ENCODE data around the gene HSPA12A.

Gene HSPA12A

DNA sequence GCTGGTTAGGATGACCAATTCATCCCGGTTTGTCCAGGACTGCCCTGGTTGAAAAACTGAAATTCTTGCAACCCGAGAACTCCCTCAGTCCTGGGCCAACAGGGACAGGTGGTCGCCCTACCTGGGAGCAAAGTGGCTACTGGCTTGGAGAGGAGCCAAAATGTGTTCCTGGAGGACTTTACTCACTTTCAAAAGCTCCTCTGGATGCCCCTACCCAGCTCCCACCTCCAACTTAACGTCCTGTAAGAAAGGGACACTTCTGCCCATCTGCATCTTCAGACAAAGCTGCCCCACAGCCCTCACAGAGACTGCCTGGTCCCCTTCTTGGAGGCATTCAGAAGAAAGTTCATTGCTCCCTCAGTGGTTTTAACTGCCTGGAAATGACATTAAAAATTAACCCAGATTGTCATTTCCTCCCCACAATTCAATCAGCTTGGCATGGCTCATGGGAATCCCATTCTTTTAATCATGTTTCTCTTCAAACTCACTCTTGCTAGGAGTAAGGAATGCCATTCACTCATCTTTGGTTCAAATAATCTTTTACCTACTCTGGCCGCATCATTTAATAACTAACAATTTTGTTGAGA is 24.0 kb upstream of the HSPA12A start:
- H3K4me3 ChIP-seq (ENCODE audit: low read length in 2 of 2): no peak overlapping the region
- no peaks in the 10 kb centered on the region for H3K79me1 ChIP-seq (ENCODE audit: low read depth, low read length)
- H3K14ac ChIP-seq (ENCODE audit: low read length): no peak overlapping the region
- H3K9me3 ChIP-seq (replicated peaks in 1 of 2; ENCODE audit: control insufficient read depth in 2 of 2, insufficient read depth in 1 of 2, low read depth in 1 of 2, low read length in 2 of 2): peaks cover 0 to 6% of the 10 kb centered on the region in 2 donors
- no peak for DNase-seq (ENCODE audit: low spot score)
- no peaks in the 10 kb centered on the region for H3K36me3 ChIP-seq (replicated peaks in 1 of 2; ENCODE audit: control insufficient read depth in 2 of 2, insufficient read depth in 2 of 2, low read length in 2 of 2)
- peaks cover 0 to 8% of the 10 kb centered on the region in 2 donors for H3K4me1 ChIP-seq (ENCODE audit: control insufficient read depth in 2 of 2, insufficient read depth in 1 of 2, low read depth in 1 of 2, low read length in 2 of 2)
- no peak overlapping the region for H3K27ac ChIP-seq (replicated peaks; ENCODE audit: low read length)
- H3K9ac ChIP-seq (ENCODE audit: low read depth, low read length, poor library complexity): no peak overlapping the region
- no peak overlapping the region for H2AK5ac ChIP-seq (ENCODE audit: low read depth, low read length)
- H3K23ac ChIP-seq (ENCODE audit: low read depth, low read length, poor library complexity): no peak overlapping the region
- WGBS, 2 donors (ENCODE audit: extremely low coverage in 2 of 2, insufficient read length in 2 of 2, insufficient replicate concordance in 1 of 2): no CpG with 5 or more reads among the region's 5 CpGs
- H2BK5ac ChIP-seq (ENCODE audit: low read length): no peak overlapping the region
- no peak overlapping the region for H2AFZ ChIP-seq (ENCODE audit: low read length)
- no peak overlapping the region for H2BK120ac ChIP-seq (ENCODE audit: low read depth, low read length)
- H4K91ac ChIP-seq (ENCODE audit: low read depth, low read length, poor library complexity): no peak overlapping the region
- H3K4ac ChIP-seq (ENCODE audit: low read length): no peak overlapping the region
- no peaks in the 10 kb centered on the region for H3K27me3 ChIP-seq (ENCODE audit: control insufficient read depth in 3 of 3, insufficient read depth in 3 of 3, low read depth in 1 of 3, low read length in 3 of 3)
- no peak overlapping the region for H2BK12ac ChIP-seq (ENCODE audit: low read length)
- H4K8ac ChIP-seq (ENCODE audit: low read depth, low read length): no peak overlapping the region
- no peak overlapping the region for H2BK15ac ChIP-seq (ENCODE audit: low read length)
- H3K4me2 ChIP-seq (ENCODE audit: insufficient read depth, low read length, poor library complexity, severe bottlenecking): no peak overlapping the region
- H3K18ac ChIP-seq (ENCODE audit: low read length): no peak overlapping the region

DNA sequence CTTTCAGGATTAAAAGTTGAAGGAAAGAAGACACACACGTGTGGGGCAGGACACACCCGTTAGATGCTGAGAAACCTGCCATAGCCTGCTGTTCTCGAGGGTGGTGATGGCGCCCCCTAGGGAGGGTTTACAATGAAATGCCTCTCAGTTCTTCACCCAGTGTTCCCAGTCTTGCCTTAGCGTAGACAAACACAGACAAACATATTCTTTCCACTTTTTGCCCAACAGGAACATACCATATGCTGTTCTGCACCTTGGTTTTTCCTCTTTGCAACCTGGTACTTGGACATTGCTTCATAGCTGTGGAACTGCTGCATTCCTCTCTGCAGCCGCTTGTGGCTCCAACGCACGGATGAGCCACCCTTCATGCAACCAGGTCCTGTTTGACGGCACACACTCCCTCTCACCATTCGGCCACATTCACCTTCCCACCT is 23.3 kb upstream of the HSPA12A start:
- H3K9ac ChIP-seq (ENCODE audit: low read depth, low read length, poor library complexity): no peak overlapping the region
- DNase-seq (ENCODE audit: low spot score): no peak
- no CpG with 5 or more reads among the region's 10 CpGs for WGBS, 2 donors (ENCODE audit: extremely low coverage in 2 of 2, insufficient read length in 2 of 2, insufficient replicate concordance in 1 of 2)

DNA sequence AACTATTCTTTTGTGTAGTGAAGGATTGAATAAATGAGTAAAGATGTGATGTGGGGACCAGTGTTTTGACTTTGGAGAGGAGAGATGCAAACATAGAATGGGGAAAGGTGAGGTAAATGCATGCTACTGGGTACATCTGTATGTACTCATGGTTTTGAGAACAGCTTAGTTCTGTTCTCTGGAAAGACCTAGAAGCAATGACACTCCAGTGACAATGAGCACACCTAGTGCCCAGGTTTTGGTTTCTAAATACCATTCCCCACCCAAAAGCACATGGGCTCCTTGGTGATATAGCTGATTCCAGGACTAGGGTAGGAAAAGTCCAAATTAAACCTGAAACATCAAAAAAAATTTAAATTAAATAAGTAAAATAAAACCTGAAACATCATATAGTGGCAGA is 22.6 kb upstream of the HSPA12A start:
- Histone ChIP-seq H3K27me3 (ENCODE audit: control insufficient read depth in 3 of 3, insufficient read depth in 3 of 3, low read depth in 1 of 3, low read length in 3 of 3) (no peaks in the 10 kb centered on the region), H3K27ac (replicated peaks; ENCODE audit: low read length) (no peak overlapping the region), H2BK15ac (ENCODE audit: low read length) (no peak overlapping the region), H3K9ac (ENCODE audit: low read depth, low read length, poor library complexity) (no peak overlapping the region), H4K8ac (ENCODE audit: low read depth, low read length) (no peak overlapping the region), H2AFZ (ENCODE audit: low read length) (no peak overlapping the region), H3K4me1 (ENCODE audit: control insufficient read depth in 2 of 2, insufficient read depth in 1 of 2, low read depth in 1 of 2, low read length in 2 of 2) (peaks cover 0 to 2% of the 10 kb centered on the region in 2 donors), H3K4ac (ENCODE audit: low read length) (no peak overlapping the region), H3K4me3 (ENCODE audit: low read length in 2 of 2) (no peak overlapping the region), H3K23ac (ENCODE audit: low read depth, low read length, poor library complexity) (no peak overlapping the region), H3K36me3 (replicated peaks in 1 of 2; ENCODE audit: control insufficient read depth in 2 of 2, insufficient read depth in 2 of 2, low read length in 2 of 2) (no peaks in the 10 kb centered on the region), H3K4me2 (ENCODE audit: insufficient read depth, low read length, poor library complexity, severe bottlenecking) (no peak overlapping the region), H3K79me1 (ENCODE audit: low read depth, low read length) (no peaks in the 10 kb centered on the region), H2AK5ac (ENCODE audit: low read depth, low read length) (no peak overlapping the region), H3K14ac (ENCODE audit: low read length) (no peak overlapping the region), H4K91ac (ENCODE audit: low read depth, low read length, poor library complexity) (no peak overlapping the region), H2BK12ac (ENCODE audit: low read length) (no peak overlapping the region), H3K18ac (ENCODE audit: low read length) (no peak overlapping the region), H3K9me3 (replicated peaks in 1 of 2; ENCODE audit: control insufficient read depth in 2 of 2, insufficient read depth in 1 of 2, low read depth in 1 of 2, low read length in 2 of 2) (peaks cover 0 to 6% of the 10 kb centered on the region in 2 donors), H2BK120ac (ENCODE audit: low read depth, low read length) (no peak overlapping the region), H2BK5ac (ENCODE audit: low read length) (no peak overlapping the region)
- no peak for DNase-seq (ENCODE audit: low spot score)

More for the DNA sequence above, 23.3 kb upstream of the HSPA12A start:
- no peak overlapping the region for H2BK5ac ChIP-seq (ENCODE audit: low read length)
- no peaks in the 10 kb centered on the region for H3K27me3 ChIP-seq (ENCODE audit: control insufficient read depth in 3 of 3, insufficient read depth in 3 of 3, low read depth in 1 of 3, low read length in 3 of 3)
- H4K91ac ChIP-seq (ENCODE audit: low read depth, low read length, poor library complexity): no peak overlapping the region
- H2AK5ac ChIP-seq (ENCODE audit: low read depth, low read length): no peak overlapping the region
- peaks cover 0 to 6% of the 10 kb centered on the region in 2 donors for H3K9me3 ChIP-seq (replicated peaks in 1 of 2; ENCODE audit: control insufficient read depth in 2 of 2, insufficient read depth in 1 of 2, low read depth in 1 of 2, low read length in 2 of 2)
- H3K36me3 ChIP-seq (replicated peaks in 1 of 2; ENCODE audit: control insufficient read depth in 2 of 2, insufficient read depth in 2 of 2, low read length in 2 of 2): no peaks in the 10 kb centered on the region
- H3K79me1 ChIP-seq (ENCODE audit: low read depth, low read length): no peaks in the 10 kb centered on the region
- no peak overlapping the region for H2AFZ ChIP-seq (ENCODE audit: low read length)
- H3K4ac ChIP-seq (ENCODE audit: low read length): no peak overlapping the region
- H3K23ac ChIP-seq (ENCODE audit: low read depth, low read length, poor library complexity): no peak overlapping the region
- H3K4me2 ChIP-seq (ENCODE audit: insufficient read depth, low read length, poor library complexity, severe bottlenecking): no peak overlapping the region
- no peak overlapping the region for H3K14ac ChIP-seq (ENCODE audit: low read length)
- no peak overlapping the region for H2BK120ac ChIP-seq (ENCODE audit: low read depth, low read length)
- H4K8ac ChIP-seq (ENCODE audit: low read depth, low read length): peak overlapping the region; percentile 83
- no peak overlapping the region for H2BK12ac ChIP-seq (ENCODE audit: low read length)
- peaks cover 0 to 4% of the 10 kb centered on the region in 2 donors for H3K4me1 ChIP-seq (ENCODE audit: control insufficient read depth in 2 of 2, insufficient read depth in 1 of 2, low read depth in 1 of 2, low read length in 2 of 2)
- no peak overlapping the region for H3K4me3 ChIP-seq (ENCODE audit: low read length in 2 of 2)
- no peak overlapping the region for H2BK15ac ChIP-seq (ENCODE audit: low read length)
- H3K18ac ChIP-seq (ENCODE audit: low read length): no peak overlapping the region
- H3K27ac ChIP-seq (replicated peaks; ENCODE audit: low read length): no peak overlapping the region

DNA sequence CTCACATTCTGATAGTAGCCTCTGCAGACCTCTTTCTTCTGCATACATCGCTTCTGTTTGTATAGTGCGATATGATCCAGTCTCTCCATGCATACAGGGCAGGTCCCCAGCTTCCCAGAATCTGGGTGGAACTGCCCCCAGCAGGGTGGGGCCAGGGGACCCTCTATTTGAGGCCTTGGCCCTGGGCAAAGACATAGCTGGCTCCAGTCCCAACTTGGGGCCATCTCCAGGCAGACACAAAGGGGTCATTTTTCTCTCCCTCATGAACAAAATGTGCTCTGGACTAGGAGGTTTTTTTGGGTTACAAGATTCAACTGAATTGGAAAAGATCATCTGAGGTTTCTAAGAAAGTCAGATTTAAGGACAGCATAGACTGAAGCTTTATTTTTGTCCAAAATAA is 21.1 kb upstream of the HSPA12A start:
- Histone ChIP-seq H3K79me1 (ENCODE audit: low read depth, low read length) (no peaks in the 10 kb centered on the region), H3K4me3 (ENCODE audit: low read length in 2 of 2) (no peak overlapping the region)

More for the DNA sequence above, 21.1 kb upstream of the HSPA12A start:
- Histone ChIP-seq H3K9ac (ENCODE audit: low read depth, low read length, poor library complexity) (no peak overlapping the region), H4K8ac (ENCODE audit: low read depth, low read length) (no peak overlapping the region), H2BK15ac (ENCODE audit: low read length) (no peak overlapping the region), H3K4ac (ENCODE audit: low read length) (no peak overlapping the region), H3K18ac (ENCODE audit: low read length) (no peak overlapping the region), H2BK5ac (ENCODE audit: low read length) (no peak overlapping the region), H3K23ac (ENCODE audit: low read depth, low read length, poor library complexity) (no peak overlapping the region), H3K9me3 (replicated peaks in 1 of 2; ENCODE audit: control insufficient read depth in 2 of 2, insufficient read depth in 1 of 2, low read depth in 1 of 2, low read length in 2 of 2) (peaks cover 0 to 6% of the 10 kb centered on the region in 2 donors), H3K4me1 (ENCODE audit: control insufficient read depth in 2 of 2, insufficient read depth in 1 of 2, low read depth in 1 of 2, low read length in 2 of 2) (peaks cover 0 to 2% of the 10 kb centered on the region in 2 donors), H3K27me3 (ENCODE audit: control insufficient read depth in 3 of 3, insufficient read depth in 3 of 3, low read depth in 1 of 3, low read length in 3 of 3) (no peaks in the 10 kb centered on the region), H3K4me2 (ENCODE audit: insufficient read depth, low read length, poor library complexity, severe bottlenecking) (no peak overlapping the region), H3K14ac (ENCODE audit: low read length) (no peak overlapping the region), H2BK12ac (ENCODE audit: low read length) (no peak overlapping the region), H2AFZ (ENCODE audit: low read length) (no peak overlapping the region), H3K27ac (replicated peaks; ENCODE audit: low read length) (no peak overlapping the region), H2BK120ac (ENCODE audit: low read depth, low read length) (no peak overlapping the region), H2AK5ac (ENCODE audit: low read depth, low read length) (no peak overlapping the region), H3K36me3 (replicated peaks in 1 of 2; ENCODE audit: control insufficient read depth in 2 of 2, insufficient read depth in 2 of 2, low read length in 2 of 2) (no peaks in the 10 kb centered on the region), H4K91ac (ENCODE audit: low read depth, low read length, poor library complexity) (no peak overlapping the region)
- DNase-seq (ENCODE audit: low spot score): no peak
- WGBS, 2 donors (ENCODE audit: extremely low coverage in 2 of 2, insufficient read length in 2 of 2, insufficient replicate concordance in 1 of 2): no CpG with 5 or more reads among the region's 2 CpGs

Data from neuronal stem cell (in vitro differentiated cells).